IMR-90 (cell line): ENCODE data around the gene LGALS14. TPM values are rescaled to one million over a fixed set of nuclear protein-coding genes. Genes with fewer than 3 reads are reported as not detected.

Experiments used
- ATAC-seq: fragments of 200-7000 bp; cut with Tn5 transposase; 2 replicates; pipeline ENCODE4 v1.9.1; 2020; ENCODE audit warnings: low read depth, mild to moderate bottlenecking, moderate library complexity
- BruUV-seq: library from RNA; stranded (reverse); fragments of 400-500 nt; replicated peaks from 2 replicates; lab custom pipeline; 2021; lab: Mats Ljungman, UMichigan
- CTCF ChIA-PET: fragments of 300-600 bp; formaldehyde crosslinking; extraction: SDS; loops from one replicate; lab custom pipeline; 2021; ENCODE audit warnings: antibody characterized with exemption; lab: Yijun Ruan, JAX
- POLR2A ChIA-PET: fragments of 300-600 bp; sonication (Branson Sonifier 250); formaldehyde crosslinking; loops from one replicate; lab custom pipeline; 2022; ENCODE audit warnings: antibody characterized with exemption; ENCODE audit not compliant: unreplicated experiment; lab: Charles Lee
- DNase-seq: peaks from one replicate; pipeline ENCODE4 v3.0.0; 2013
- H2AFZ ChIP-seq: replicated peaks from 2 replicates; pipeline ENCODE3; 2013; ENCODE audit warnings: low read length, mild to moderate bottlenecking; ENCODE audit not compliant: poor library complexity
- H2AK5ac ChIP-seq: 2 replicates; pipeline ENCODE4 v1.6.1; 2013; ENCODE audit warnings: low read depth, low read length, inconsistent platforms
- H2AK9ac ChIP-seq: replicated peaks from 2 replicates; pipeline ENCODE3; 2013; ENCODE audit warnings: mild to moderate bottlenecking, low read depth, low read length, moderate library complexity; ENCODE audit not compliant: poor library complexity
- H2BK120ac ChIP-seq: 2 replicates; pipeline ENCODE4 v1.6.1; 2013; ENCODE audit warnings: low read depth, low read length, inconsistent platforms
- H2BK15ac ChIP-seq: 3 replicates; pipeline ENCODE4 v1.6.1; 2013; ENCODE audit warnings: low read depth, low read length, inconsistent platforms
- H2BK20ac ChIP-seq: 2 replicates; pipeline ENCODE4 v1.6.1; 2013; ENCODE audit warnings: low read depth, mild to moderate bottlenecking, inconsistent platforms, low read length, moderate library complexity
- H2BK5ac ChIP-seq: 2 replicates; pipeline ENCODE4 v1.6.1; 2013; ENCODE audit warnings: mild to moderate bottlenecking, low read depth, low read length, inconsistent platforms; ENCODE audit not compliant: poor library complexity, severe bottlenecking
- H3K14ac ChIP-seq: replicated peaks from 2 replicates; pipeline ENCODE4 v1.6.1; 2013; ENCODE audit warnings: low read depth, low read length, inconsistent platforms
- H3K18ac ChIP-seq: 2 replicates; pipeline ENCODE4 v1.6.1; 2013; ENCODE audit warnings: low read depth, low read length, control low read depth
- H3K23ac ChIP-seq: 2 replicates; pipeline ENCODE4 v1.6.1; 2013; ENCODE audit warnings: low read depth, low read length, inconsistent platforms
- H3K27ac ChIP-seq: 2 replicates; pipeline ENCODE4 v1.5.1; 2013; ENCODE audit warnings: mild to moderate bottlenecking, control low read depth, low read length; ENCODE audit not compliant: insufficient read depth
- H3K27me3 ChIP-seq: 2 replicates; pipeline ENCODE4 v1.6.1; 2013; ENCODE audit warnings: low read length; ENCODE audit not compliant: control insufficient read depth, insufficient read depth
- H3K36me3 ChIP-seq: 2 replicates; pipeline ENCODE4 v1.6.1; 2013; ENCODE audit warnings: low read length, mixed read lengths; ENCODE audit not compliant: control insufficient read depth, insufficient read depth
- H3K4ac ChIP-seq: 2 replicates; pipeline ENCODE4 v1.6.1; 2013; ENCODE audit warnings: low read depth, low read length, inconsistent platforms
- H3K4me1 ChIP-seq: 2 replicates; pipeline ENCODE4 v1.6.1; 2013; ENCODE audit warnings: low read length, mixed read lengths; ENCODE audit not compliant: control insufficient read depth, insufficient read depth
- H3K4me2 ChIP-seq: 2 replicates; pipeline ENCODE4 v1.6.1; 2013; ENCODE audit warnings: low read depth, mild to moderate bottlenecking, control low read depth, low read length, moderate library complexity
- H3K4me3 ChIP-seq: 2 replicates; pipeline ENCODE4 v1.5.1; 2013; ENCODE audit warnings: low read depth, mild to moderate bottlenecking, control low read depth, low read length, moderate library complexity; ENCODE audit not compliant: insufficient read depth
- H3K56ac ChIP-seq: 2 replicates; pipeline ENCODE4 v1.6.1; 2013; ENCODE audit warnings: low read length, inconsistent platforms; ENCODE audit not compliant: insufficient read depth; ENCODE audit errors: extremely low read depth
- H3K79me1 ChIP-seq, 2 experiments: 2 replicates each; pipeline ENCODE4 v1.6.1; 2013; ENCODE audit warnings: low read length in 2 of 2, inconsistent platforms in 1 of 2, low read depth in 1 of 2
- H3K9ac ChIP-seq: 2 replicates; pipeline ENCODE4 v1.6.1; 2013; ENCODE audit warnings: low read depth, low read length, control low read depth
- H3K9me1 ChIP-seq: 2 replicates; pipeline ENCODE4 v1.6.1; 2013; ENCODE audit warnings: low read length, inconsistent platforms; ENCODE audit not compliant: insufficient read depth
- H3K9me3 ChIP-seq: 2 replicates; pipeline ENCODE4 v1.6.1; 2013; ENCODE audit warnings: low read length; ENCODE audit not compliant: control insufficient read depth, insufficient read depth
- H4K20me1 ChIP-seq: 2 replicates; pipeline ENCODE4 v1.6.1; 2013; ENCODE audit warnings: low read length, inconsistent platforms; ENCODE audit not compliant: insufficient read depth
- H4K5ac ChIP-seq: 2 replicates; pipeline ENCODE4 v1.6.1; 2013; ENCODE audit warnings: mild to moderate bottlenecking, low read depth, low read length, control low read depth
- H4K8ac ChIP-seq, 2 experiments: 2 replicates each; pipeline ENCODE4 v1.6.1; 2013; ENCODE audit warnings: low read depth in 2 of 2, low read length in 2 of 2, control low read depth in 1 of 2, inconsistent platforms in 1 of 2
- H4K91ac ChIP-seq: 2 replicates; pipeline ENCODE4 v1.6.1; 2013; ENCODE audit warnings: low read depth, low read length, inconsistent platforms; ENCODE audit not compliant: insufficient read depth
- BHLHE40 ChIP-seq: fragments of 150-350 bp; IDR thresholded peaks from 2 replicates; pipeline ENCODE4 v1.6.1; 2016; ENCODE audit warnings: mild to moderate bottlenecking, low read depth, low read length
- CEBPB ChIP-seq: IDR thresholded peaks from 2 replicates; pipeline ENCODE4 v1.6.1; 2012; ENCODE audit warnings: low read depth, low read length, improper control_type of control experiment
- CHD1 ChIP-seq: IDR thresholded peaks from 2 replicates; pipeline ENCODE4 v1.6.1; 2012; ENCODE audit warnings: low read depth, low read length, improper control_type of control experiment
- FOS ChIP-seq: fragments of 150-350 bp; IDR thresholded peaks from 2 replicates; pipeline ENCODE4 v1.6.1; 2016; ENCODE audit warnings: low read depth, low read length
- MAFK ChIP-seq: IDR thresholded peaks from 2 replicates; pipeline ENCODE4 v1.6.1; 2012; ENCODE audit warnings: low read depth, low read length, improper control_type of control experiment
- MAZ ChIP-seq: IDR thresholded peaks from 2 replicates; pipeline ENCODE4 v1.6.1; 2012; ENCODE audit warnings: low read depth, mild to moderate bottlenecking, low read length, improper control_type of control experiment, moderate library complexity, borderline replicate concordance
- MXI1 ChIP-seq: IDR thresholded peaks from 2 replicates; pipeline ENCODE4 v1.6.1; 2012; ENCODE audit warnings: low read depth, mild to moderate bottlenecking, low read length, moderate library complexity, borderline replicate concordance
- NFE2L2 ChIP-seq: fragments of 150-350 bp; IDR thresholded peaks from 2 replicates; pipeline ENCODE4 v1.6.1; 2016; ENCODE audit warnings: low read depth, mild to moderate bottlenecking, low read length
- POLR2A ChIP-seq: IDR thresholded peaks from 2 replicates; pipeline ENCODE4 v1.6.1; 2012; ENCODE audit warnings: mild to moderate bottlenecking, low read depth, low read length
- RAD21 ChIP-seq: IDR thresholded peaks from 2 replicates; pipeline ENCODE4 v1.6.1; 2012; ENCODE audit warnings: low read length, improper control_type of control experiment
- RCOR1 ChIP-seq: IDR thresholded peaks from 2 replicates; pipeline ENCODE4 v1.6.1; 2012; ENCODE audit warnings: mild to moderate bottlenecking, low read length, improper control_type of control experiment; ENCODE audit not compliant: insufficient replicate concordance
- RFX5 ChIP-seq: IDR thresholded peaks from 2 replicates; pipeline ENCODE4 v1.8.0; 2012; ENCODE audit warnings: low read depth, mild to moderate bottlenecking, low read length, moderate library complexity
- SMC3 ChIP-seq: fragments of 150-350 bp; IDR thresholded peaks from 2 replicates; pipeline ENCODE4 v1.6.1; 2016; ENCODE audit warnings: low read depth, mild to moderate bottlenecking, antibody characterized with exemption, low read length, moderate library complexity
- USF2 ChIP-seq: fragments of 150-350 bp; IDR thresholded peaks from 2 replicates; pipeline ENCODE4 v1.6.1; 2017; ENCODE audit warnings: mild to moderate bottlenecking, antibody characterized with exemption, low read length, low read depth
- WGBS, 2 experiments: methylation state at CpG; one replicate each; pipeline versions ENCODE4 v1.1.5 to v1.1.7; 2013; ENCODE audit warnings: missing lambda C conversion rate in 2 of 2; ENCODE audit not compliant: insufficient read length in 1 of 2; ENCODE audit errors: extremely low coverage in 2 of 2; 5-methylcytosine and 5-hydroxymethylcytosine counted together
- dilution Hi-C: fragments of 300-500 bp; cut with HindIII; formaldehyde crosslinking; loops from one replicate; pipeline ENCODE4 v1.14.3; 2018; ENCODE audit warnings: low sequenced_read_pairs; ENCODE audit not compliant: unreplicated experiment
- in situ Hi-C: fragments of 300-500 bp; cut with MboI; formaldehyde crosslinking; loops from 3 replicates; pipeline ENCODE4 v1.14.3; 2019; ENCODE audit warnings: low sequenced_read_pairs, inconsistent platforms, mixed read lengths
- intact Hi-C: fragments of 100-400 bp; cut with micrococcal nuclease; formaldehyde crosslinking; loops from 2 replicates; pipeline ENCODE4 v1.10.0; 2022
- polyA plus RNA-seq, 3 experiments: library from polyadenylated mRNA; depleted of rRNA; stranded (reverse); fragments of >200 nt; gene quantifications; 2 replicates each; pipeline ENCODE4 v1.2.3, GENCODE V29; 2012; ENCODE audit warnings: low replicate concordance in 1 of 3
- total RNA-seq: library from RNA; depleted of rRNA; stranded (reverse); fragments of >200 nt; gene quantifications from 2 replicates; pipeline ENCODE4 v1.2.3, GENCODE V29; 2012
- TF ChIP-seq, protein P1 (sequence below): fragments of 150-350 bp; IDR thresholded peaks from 2 replicates; pipeline ENCODE4 v1.6.1; 2016; ENCODE audit warnings: low read depth, mild to moderate bottlenecking, low read length, moderate library complexity, borderline replicate concordance
- TF ChIP-seq, protein P2 (sequence below): conservative IDR thresholded peaks from 2 replicates; pipeline ENCODE4 v1.5.1; 2012; ENCODE audit warnings: mild to moderate bottlenecking, low read depth, low read length, improper control_type of control experiment

Gene LGALS14
- total and polyA plus RNA-seq, 2 of the 4 experiments (the other 2 are of a cell fraction), result not detected

GRCh38 chr19:39728040-39728439, 23.8 kb downstream of the LGALS14 start:
- no peaks in the 10 kb centered on the region for H3K9me3 ChIP-seq
- no peak overlapping the region for H3K4me3 ChIP-seq
- no peak overlapping the region for H2BK15ac ChIP-seq
- no peaks in the 10 kb centered on the region for H4K20me1 ChIP-seq
- no peak overlapping the region for H2AK5ac ChIP-seq
- no TSS peak for BruUV-seq
- no peak overlapping the region for H3K9ac ChIP-seq
- ATAC-seq (no peak), DNase-seq (no peak)
- H3K18ac ChIP-seq, result no peak overlapping the region
- H3K27ac ChIP-seq, result no peak overlapping the region
- no peak overlapping the region for H4K5ac ChIP-seq
- H3K14ac ChIP-seq, result no peak overlapping the region
- TF ChIP-seq CEBPB (no peak), NFE2L2 (no peak), SMC3 (no peak), RAD21 (no peak), RFX5 (no peak), BHLHE40 (no peak), FOS (no peak), MAZ (no peak), MAFK (no peak), MXI1 (no peak), POLR2A (no peak), CHD1 (no peak), USF2 (no peak), RCOR1 (no peak)
- TF ChIP-seq, protein P1, sequence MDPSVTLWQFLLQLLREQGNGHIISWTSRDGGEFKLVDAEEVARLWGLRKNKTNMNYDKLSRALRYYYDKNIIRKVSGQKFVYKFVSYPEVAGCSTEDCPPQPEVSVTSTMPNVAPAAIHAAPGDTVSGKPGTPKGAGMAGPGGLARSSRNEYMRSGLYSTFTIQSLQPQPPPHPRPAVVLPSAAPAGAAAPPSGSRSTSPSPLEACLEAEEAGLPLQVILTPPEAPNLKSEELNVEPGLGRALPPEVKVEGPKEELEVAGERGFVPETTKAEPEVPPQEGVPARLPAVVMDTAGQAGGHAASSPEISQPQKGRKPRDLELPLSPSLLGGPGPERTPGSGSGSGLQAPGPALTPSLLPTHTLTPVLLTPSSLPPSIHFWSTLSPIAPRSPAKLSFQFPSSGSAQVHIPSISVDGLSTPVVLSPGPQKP, result no peak
- TF ChIP-seq, protein P2, sequence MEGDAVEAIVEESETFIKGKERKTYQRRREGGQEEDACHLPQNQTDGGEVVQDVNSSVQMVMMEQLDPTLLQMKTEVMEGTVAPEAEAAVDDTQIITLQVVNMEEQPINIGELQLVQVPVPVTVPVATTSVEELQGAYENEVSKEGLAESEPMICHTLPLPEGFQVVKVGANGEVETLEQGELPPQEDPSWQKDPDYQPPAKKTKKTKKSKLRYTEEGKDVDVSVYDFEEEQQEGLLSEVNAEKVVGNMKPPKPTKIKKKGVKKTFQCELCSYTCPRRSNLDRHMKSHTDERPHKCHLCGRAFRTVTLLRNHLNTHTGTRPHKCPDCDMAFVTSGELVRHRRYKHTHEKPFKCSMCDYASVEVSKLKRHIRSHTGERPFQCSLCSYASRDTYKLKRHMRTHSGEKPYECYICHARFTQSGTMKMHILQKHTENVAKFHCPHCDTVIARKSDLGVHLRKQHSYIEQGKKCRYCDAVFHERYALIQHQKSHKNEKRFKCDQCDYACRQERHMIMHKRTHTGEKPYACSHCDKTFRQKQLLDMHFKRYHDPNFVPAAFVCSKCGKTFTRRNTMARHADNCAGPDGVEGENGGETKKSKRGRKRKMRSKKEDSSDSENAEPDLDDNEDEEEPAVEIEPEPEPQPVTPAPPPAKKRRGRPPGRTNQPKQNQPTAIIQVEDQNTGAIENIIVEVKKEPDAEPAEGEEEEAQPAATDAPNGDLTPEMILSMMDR, result no peak
- H3K27me3 ChIP-seq, result no peaks in the 10 kb centered on the region
- no peak overlapping the region for H3K23ac ChIP-seq
- in situ Hi-C loops (no loop called here), intact Hi-C loops (no loop called here), dilution Hi-C loops (no loop called here)
- no peak overlapping the region for H3K4me2 ChIP-seq
- no peak overlapping the region for H4K8ac ChIP-seq
- no peaks in the 10 kb centered on the region for H3K79me1 ChIP-seq
- no peaks in the 10 kb centered on the region for H3K9me1 ChIP-seq
- no peak overlapping the region for H3K4ac ChIP-seq
- no peak overlapping the region for H2AK9ac ChIP-seq
- H3K56ac ChIP-seq, result no peak overlapping the region
- no peak overlapping the region for H4K91ac ChIP-seq
- H2BK120ac ChIP-seq, result no peak overlapping the region
- ChIA-PET CTCF (no interaction called here), POLR2A (no interaction called here)
- no peak overlapping the region for H2BK5ac ChIP-seq
- H3K36me3 ChIP-seq, result no peaks in the 10 kb centered on the region
- H2BK20ac ChIP-seq, result no peak overlapping the region
- H2AFZ ChIP-seq, result no peak overlapping the region
- 70% methylated on average over 4 of the region's 6 CpGs; no CpG with 5 or more reads in 1 of the 2 experiments for WGBS, 2 experiments
- H3K4me1 ChIP-seq, result no peaks in the 10 kb centered on the region
